A549 (cell line): ENCODE results near the gene NOS1.

Source experiments
- ATOH8 ChIP-seq: fragments of 250-450 bp; sonication (Bioruptor Pico); IDR thresholded peaks from 2 replicates; pipeline ENCODE4 v1.5.0; 2020; ENCODE audit warnings: low read depth, mild to moderate bottlenecking, moderate library complexity
- BCL3 ChIP-seq: fragments of >200 bp; sonication (Bioruptor Twin); formaldehyde crosslinking; IDR thresholded peaks from 3 replicates; pipeline ENCODE4 v1.6.1; 2016
- CHD4 ChIP-seq: fragments of 200-600 bp; sonication (generic); IDR thresholded peaks from 2 replicates; pipeline ENCODE4 v1.6.1; 2016; ENCODE audit warnings: antibody characterized with exemption, mild to moderate bottlenecking, borderline replicate concordance
- CTCF ChIP-seq: fragments of >200 bp; sonication (Bioruptor Twin); formaldehyde crosslinking; IDR thresholded peaks from 3 replicates; pipeline ENCODE4 v1.5.1; 2016
- KDM5A ChIP-seq: fragments of 200-600 bp; sonication (generic); IDR thresholded peaks from 2 replicates; pipeline ENCODE4 v1.6.1; 2016; ENCODE audit warnings: antibody characterized with exemption, mild to moderate bottlenecking
- MAFK ChIP-seq: fragments of 450-650 bp; IDR thresholded peaks from 2 replicates; pipeline ENCODE4 v1.6.1; 2014; ENCODE audit not compliant: partially characterized antibody
- MAX ChIP-seq: IDR thresholded peaks from 2 replicates; pipeline ENCODE4 v1.6.1; 2012
- POLR2A ChIP-seq: IDR thresholded peaks from 2 replicates; pipeline ENCODE4 v1.6.1; 2012; ENCODE audit warnings: mild to moderate bottlenecking, low read length
- REST ChIP-seq: fragments of 200-600 bp; sonication (generic); IDR thresholded peaks from 2 replicates; pipeline ENCODE4 v1.6.1; 2016; ENCODE audit warnings: antibody characterized with exemption, mild to moderate bottlenecking, moderate library complexity
- SREBF2 ChIP-seq: fragments of 450-650 bp; IDR thresholded peaks from 2 replicates; pipeline ENCODE4 v1.6.1; 2014; ENCODE audit warnings: mild to moderate bottlenecking, moderate library complexity
- USF2 ChIP-seq: fragments of 450-650 bp; IDR thresholded peaks from 2 replicates; pipeline ENCODE4 v1.6.1; 2014; ENCODE audit warnings: antibody characterized with exemption
- ZSCAN20 ChIP-seq: fragments of 250-450 bp; sonication (Bioruptor Pico); IDR thresholded peaks from 2 replicates; pipeline ENCODE4 v1.8.0; 2022; ENCODE audit warnings: mild to moderate bottlenecking, moderate library complexity

- TF ChIP-seq CTCF (no peak), POLR2A (no peak), ATOH8 (no peak), REST (no peak), SREBF2 (no peak), BCL3 (no peak), USF2 (no peak), KDM5A (no peak), MAFK (no peak), CHD4 (no peak), MAX (no peak), ZSCAN20 (CRISPR knock-in tag) (no peak)
Observed at GRCh38 chr12:117210266-117210918, 151.0 kb downstream of the NOS1 start.
